BJ (cell line): ENCODE results near the gene PDPN. TPM values are rescaled to one million over a fixed set of nuclear protein-coding genes. Genes with fewer than 3 reads are reported as not detected.

Experiments
- CTCF ChIA-PET: fragments of 350-600 bp; formaldehyde crosslinking; extraction: SDS; loops from one replicate; lab custom pipeline; 2021; ENCODE audit warnings: antibody characterized with exemption, inconsistent platforms; lab: Yijun Ruan, JAX
- POLR2A ChIA-PET: fragments of 300-600 bp; sonication (Branson Sonifier 250); formaldehyde crosslinking; extraction: SDS; loops from one replicate; lab custom pipeline; 2021; ENCODE audit warnings: antibody characterized with exemption; lab: Charles Lee
- DNase-seq: peaks from one replicate; pipeline ENCODE4 v3.0.0-alpha.2; 2011; ENCODE audit warnings: low read depth
- H3K27me3 ChIP-seq: 2 replicates; pipeline ENCODE4 v1.6.0; 2011; ENCODE audit warnings: low read length; ENCODE audit not compliant: control insufficient read depth, insufficient read depth
- H3K36me3 ChIP-seq: 2 replicates; pipeline ENCODE4 v1.5.1; 2011; ENCODE audit warnings: low read length; ENCODE audit not compliant: control insufficient read depth, insufficient read depth
- H3K4me3 ChIP-seq: 2 replicates; pipeline ENCODE4 v1.5.1; 2011; ENCODE audit warnings: low read depth, mild to moderate bottlenecking, control low read depth, low read length
- CTCF ChIP-seq: IDR thresholded peaks from 2 replicates; pipeline ENCODE4 v1.5.1; 2011; ENCODE audit warnings: low read depth, mild to moderate bottlenecking, control low read depth, inconsistent platforms, low read length, moderate library complexity; ENCODE audit not compliant: insufficient read depth
- polyA plus RNA-seq: library from polyadenylated mRNA; depleted of rRNA; stranded (reverse); fragments of >200 nt; gene quantifications from 2 replicates; pipeline ENCODE4 v1.2.3, GENCODE V29; 2011

Gene PDPN
- polyA plus RNA-seq, 1 experiment: 0.33 TPM

- no peak for TF ChIP-seq CTCF
- DNase-seq: no peak
- CTCF ChIA-PET: no interaction called here
- no peaks in the 10 kb centered on the region for H3K27me3 ChIP-seq
- H3K4me3 ChIP-seq: no peak overlapping the region
- POLR2A ChIA-PET: no interaction called here
- H3K36me3 ChIP-seq: no peaks in the 10 kb centered on the region
Measured at GRCh38 chr1:13588946-13589796, 5.5 kb downstream of the PDPN start.

GRCh38 chr1:13590486-13590885 lies 6.9 kb downstream of the PDPN start:
- no peak for DNase-seq
- ChIA-PET POLR2A (no interaction called here), CTCF (no interaction called here)
- H3K36me3 ChIP-seq: no peaks in the 10 kb centered on the region
- H3K4me3 ChIP-seq: no peak overlapping the region
- TF ChIP-seq CTCF: no peak
- H3K27me3 ChIP-seq: no peaks in the 10 kb centered on the region

GRCh38 chr1:13593511-13594131 lies 10.0 kb downstream of the PDPN start:
- H3K36me3 ChIP-seq: no peaks in the 10 kb centered on the region
- no peaks in the 10 kb centered on the region for H3K27me3 ChIP-seq
- TF ChIP-seq CTCF: no peak
- peak; percentile 81 for DNase-seq
- POLR2A ChIA-PET: no interaction called here
- no peak overlapping the region for H3K4me3 ChIP-seq
- CTCF ChIA-PET: no interaction called here

- Histone ChIP-seq H3K4me3 (no peak overlapping the region), H3K27me3 (no peaks in the 10 kb centered on the region), H3K36me3 (no peaks in the 10 kb centered on the region)
- ChIA-PET POLR2A (no interaction called here), CTCF (no interaction called here)
- no peak for DNase-seq
- no peak for TF ChIP-seq CTCF
Measured at GRCh38 chr1:13595411-13595810, 11.8 kb downstream of the PDPN start.

- TF ChIP-seq CTCF: no peak
- Histone ChIP-seq H3K36me3 (no peaks in the 10 kb centered on the region), H3K4me3 (no peak overlapping the region), H3K27me3 (no peaks in the 10 kb centered on the region)
- POLR2A ChIA-PET: no interaction called here
- CTCF ChIA-PET: no interaction called here
- no peak for DNase-seq
Measured at GRCh38 chr1:13597166-13597565, 13.5 kb downstream of the PDPN start.
